Activated gamma-delta T cell treated with Interleukin-2 at 50 U/mL for 16 hours (primary cell): Measurements from ENCODE around the gene SSBP3.

Experiments used
- DNase-seq: peaks from one replicate; pipeline ENCODE4 v3.0.0-alpha.2; 2020

SSBP3 gene

DNA sequence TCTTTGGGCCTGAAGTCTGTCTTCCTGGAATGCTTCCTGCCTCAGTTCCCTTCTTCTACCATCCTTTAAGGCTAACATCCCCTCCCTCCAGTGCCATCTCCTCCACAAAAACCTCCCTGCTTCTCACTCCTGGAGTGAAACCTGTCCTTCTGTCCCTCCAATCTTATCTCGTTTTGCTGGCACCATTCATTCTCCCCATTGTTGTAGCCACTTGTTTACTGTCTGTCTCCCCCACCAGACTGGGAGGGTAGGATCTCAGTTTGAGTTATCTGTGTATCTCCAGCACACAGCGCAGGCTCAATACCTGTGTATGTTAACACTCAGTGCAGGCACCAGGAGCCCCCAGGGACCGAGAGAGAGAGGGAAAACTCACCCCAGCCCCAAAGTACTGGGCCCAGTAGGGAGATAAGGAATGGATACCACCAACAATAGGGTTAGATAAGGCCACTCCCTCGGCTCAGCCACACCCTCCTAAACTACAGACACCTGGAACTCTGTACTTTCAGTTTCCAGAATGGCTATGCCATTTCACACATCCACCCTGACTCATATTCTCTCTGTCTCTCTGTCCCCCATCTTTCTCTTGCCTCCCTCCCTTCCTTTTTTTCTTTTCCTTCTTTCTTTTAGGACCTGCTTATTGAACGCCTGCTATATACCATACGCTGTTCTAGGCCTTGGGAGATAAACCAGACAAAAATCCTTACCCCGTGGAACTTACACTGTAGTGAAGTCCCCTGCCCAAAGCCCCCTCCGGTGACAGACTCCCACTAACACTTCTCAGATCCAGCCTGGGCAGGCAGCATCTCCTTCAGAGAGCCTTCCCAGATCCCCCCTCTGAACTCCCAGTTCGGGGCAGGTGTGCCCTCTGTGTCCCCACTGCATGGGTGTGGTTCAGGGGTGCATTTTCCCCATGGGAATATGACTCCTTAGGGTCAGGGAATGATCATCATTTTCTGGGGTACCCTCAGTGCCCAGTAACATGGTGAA, 3.3 kb upstream of the SSBP3 start:
- no peak for DNase-seq

DNA sequence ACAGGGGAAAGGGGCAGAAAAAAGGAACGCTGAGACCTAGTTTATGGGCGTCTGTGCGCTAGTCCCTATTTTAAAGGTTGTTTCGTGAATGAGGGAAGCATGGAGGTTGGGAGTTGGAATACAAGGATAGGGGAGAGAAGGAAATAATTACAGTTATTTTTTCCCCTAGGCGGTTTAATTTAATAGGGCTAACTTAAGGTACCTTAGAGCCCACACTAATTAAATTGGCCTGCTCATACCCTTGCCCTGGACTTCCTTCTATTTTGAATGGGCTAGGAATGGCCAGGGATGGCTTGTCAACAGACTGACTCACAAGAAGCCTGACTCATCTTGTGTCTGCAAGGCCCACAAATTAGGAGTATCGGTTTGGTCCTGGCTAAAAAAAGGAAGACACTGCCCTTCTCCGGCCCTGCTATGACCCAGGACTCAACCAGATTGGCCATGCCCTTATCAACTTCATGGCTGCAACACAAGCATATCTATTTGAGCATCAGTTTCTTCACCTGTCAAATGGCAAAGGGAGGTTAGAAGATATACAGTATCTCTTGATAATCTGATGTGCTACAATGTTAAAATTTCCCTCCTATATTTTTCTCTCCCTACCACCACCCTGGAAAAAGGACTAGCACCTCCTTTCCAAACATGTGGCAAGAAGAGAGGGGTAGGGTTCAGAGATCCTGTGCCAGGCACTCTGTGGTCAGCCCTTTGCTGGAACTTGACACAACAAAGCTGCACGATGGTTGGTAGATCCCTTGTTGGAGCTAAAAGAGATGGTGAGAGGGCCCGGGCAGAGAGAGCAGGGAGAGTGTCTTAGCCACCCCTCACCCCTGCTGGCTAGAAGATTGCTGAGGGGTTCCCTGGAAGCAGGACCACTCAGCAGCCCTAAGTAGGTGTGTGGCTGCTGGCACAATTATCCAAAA, 2.2 kb upstream of the SSBP3 start:
- DNase-seq: no peak

- DNase-seq: peak; percentile 63
Observed at GRCh38 chr1:54407404-54408146, 1.4 kb upstream of the SSBP3 start.

- no peak for DNase-seq
Observed at GRCh38 chr1:54407154-54407403, 885 bp upstream of the SSBP3 start.

GRCh38 chr1:54405898-54406293, 298 bp downstream of the SSBP3 start:
- no peak for DNase-seq

DNA sequence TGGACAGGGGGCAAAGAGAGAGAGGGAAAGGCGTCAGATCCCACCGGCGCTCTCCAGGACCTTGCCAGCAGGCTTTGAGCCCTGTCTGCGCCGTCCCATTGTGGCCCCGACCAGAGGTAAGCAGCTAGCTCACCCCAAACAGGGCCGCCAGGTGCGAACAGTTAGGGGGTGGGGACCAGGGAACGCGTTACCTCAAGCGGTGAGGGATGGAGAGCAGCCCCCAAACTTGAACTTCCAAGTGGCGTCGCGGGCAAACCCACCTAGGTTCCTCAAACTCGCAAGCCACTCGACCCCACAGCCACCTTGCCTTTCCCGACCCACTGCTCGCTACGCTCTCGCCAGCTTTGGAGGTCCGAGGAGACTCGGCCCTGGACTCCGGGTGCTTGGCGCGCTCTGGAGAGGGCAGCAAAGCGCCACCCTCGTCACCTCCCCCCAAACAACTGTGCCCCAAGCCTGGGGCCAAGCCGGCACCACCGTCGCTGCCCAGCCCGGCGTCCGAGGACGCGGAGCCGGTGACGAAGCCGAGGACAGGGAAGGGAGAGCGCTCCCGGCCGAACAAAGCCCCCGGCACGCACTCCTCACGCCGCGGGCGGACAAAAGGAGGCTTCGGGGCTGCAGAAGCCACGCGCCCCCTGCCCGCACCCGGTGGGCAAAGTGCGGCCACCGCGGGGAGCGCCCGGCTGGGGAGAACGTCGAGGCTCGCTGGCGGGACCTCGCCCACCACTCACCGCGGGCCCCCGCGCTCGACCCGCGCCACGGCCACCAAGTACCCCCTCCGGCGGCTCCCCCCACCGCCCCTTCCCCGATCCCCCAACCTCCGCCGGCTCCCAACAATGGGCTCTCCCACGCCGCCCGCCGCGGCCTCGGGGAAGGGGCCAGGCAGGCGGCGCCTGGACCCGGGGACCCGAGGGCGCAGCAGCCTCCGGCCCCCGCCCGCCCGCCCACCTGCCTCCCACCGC, 976 bp downstream of the SSBP3 start:
- no peak for DNase-seq

GRCh38 chr1:54404263-54404662, 1.9 kb downstream of the SSBP3 start:
- DNase-seq: no peak

DNA sequence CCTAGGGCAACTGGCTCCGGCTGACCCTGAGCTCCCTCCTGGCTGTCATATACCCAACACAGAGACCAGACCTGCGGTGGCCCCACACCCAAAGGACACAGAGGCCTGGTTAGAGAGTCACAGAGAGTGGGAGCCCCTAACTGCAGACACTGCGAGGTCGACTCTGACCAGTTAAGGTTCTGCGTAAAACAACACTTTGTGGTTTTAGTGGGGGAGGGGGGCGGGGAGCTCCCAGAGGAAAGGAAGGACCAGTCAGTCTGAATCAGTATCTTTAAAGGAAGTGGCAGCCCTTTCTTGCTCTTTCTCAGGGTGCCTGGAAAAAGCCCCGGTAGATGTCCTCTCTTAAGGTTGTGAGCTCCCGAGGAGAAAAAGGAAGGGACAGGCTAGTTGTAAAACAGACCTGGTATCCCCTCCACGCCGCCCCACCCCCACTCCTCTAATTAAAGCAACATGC, 2.4 kb downstream of the SSBP3 start:
- no peak for DNase-seq

- DNase-seq: no peak
Observed at GRCh38 chr1:54403405-54403804, 2.8 kb downstream of the SSBP3 start.

DNA sequence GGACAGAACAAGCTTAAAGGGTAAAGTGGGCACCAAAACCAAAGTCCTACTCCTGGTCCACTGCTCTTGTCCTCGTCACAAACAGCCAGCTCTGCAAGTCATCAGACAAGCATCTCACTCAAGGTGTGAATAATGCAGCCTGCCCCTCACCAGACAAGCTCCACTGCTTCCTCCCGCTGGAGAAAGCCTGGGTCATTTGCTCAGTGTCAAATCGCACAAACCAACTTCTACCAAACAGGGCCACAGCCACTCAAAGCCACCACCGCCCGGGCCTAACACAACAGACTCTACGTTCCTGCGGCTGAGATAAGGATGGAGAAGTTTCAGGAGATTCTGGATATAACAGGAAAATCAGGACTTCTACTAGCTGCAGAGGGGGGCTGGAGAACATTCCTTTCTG, 3.3 kb downstream of the SSBP3 start:
- no peak for DNase-seq

GRCh38 chr1:54401799-54402198, 4.4 kb downstream of the SSBP3 start:
- DNase-seq: no peak

GRCh38 chr1:54400329-54400728, 5.9 kb downstream of the SSBP3 start:
- no peak for DNase-seq

DNA sequence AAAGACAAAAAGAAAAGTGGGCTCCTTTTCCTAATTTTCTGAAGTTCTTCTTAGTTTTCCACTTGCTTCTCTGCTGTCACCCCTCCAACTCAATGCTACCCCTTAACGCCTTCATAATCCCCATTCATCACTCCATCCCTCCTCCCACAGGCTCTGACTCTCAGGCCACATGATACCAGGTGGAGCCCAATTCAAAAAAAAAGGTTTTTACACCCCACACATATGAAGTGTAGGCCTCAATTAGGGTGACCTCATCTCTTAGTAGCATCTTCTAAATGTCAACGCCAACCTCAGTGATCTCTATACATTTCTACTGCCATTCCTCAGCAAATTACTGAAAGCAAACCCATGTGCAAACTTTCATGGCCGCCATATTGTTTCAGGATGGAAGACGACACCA, 6.4 kb downstream of the SSBP3 start:
- DNase-seq: no peak

GRCh38 chr1:54398963-54399528, 7.1 kb downstream of the SSBP3 start:
- DNase-seq: no peak

DNA sequence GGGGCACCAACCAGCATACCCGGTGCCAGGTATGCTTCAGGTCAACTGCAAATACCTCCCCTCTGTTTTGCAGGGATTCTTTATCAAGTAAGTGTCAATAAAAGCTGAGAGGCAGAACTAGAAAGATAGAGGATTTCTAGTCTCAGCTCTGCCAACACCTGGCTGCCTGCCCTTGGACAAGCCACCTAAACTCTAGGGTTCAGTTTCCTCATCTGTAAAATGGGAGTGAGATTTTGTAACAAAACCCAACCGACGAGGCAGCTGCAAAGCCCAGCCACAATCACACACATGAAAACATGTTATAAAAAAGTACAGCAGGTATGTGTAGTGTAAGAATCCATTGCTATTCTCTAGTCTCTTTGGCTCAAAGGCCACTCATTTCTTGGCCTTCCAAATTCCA, 8.2 kb downstream of the SSBP3 start:
- no peak for DNase-seq

- DNase-seq: no peak
Observed at GRCh38 chr1:54397090-54397591, 9.1 kb downstream of the SSBP3 start.

DNA sequence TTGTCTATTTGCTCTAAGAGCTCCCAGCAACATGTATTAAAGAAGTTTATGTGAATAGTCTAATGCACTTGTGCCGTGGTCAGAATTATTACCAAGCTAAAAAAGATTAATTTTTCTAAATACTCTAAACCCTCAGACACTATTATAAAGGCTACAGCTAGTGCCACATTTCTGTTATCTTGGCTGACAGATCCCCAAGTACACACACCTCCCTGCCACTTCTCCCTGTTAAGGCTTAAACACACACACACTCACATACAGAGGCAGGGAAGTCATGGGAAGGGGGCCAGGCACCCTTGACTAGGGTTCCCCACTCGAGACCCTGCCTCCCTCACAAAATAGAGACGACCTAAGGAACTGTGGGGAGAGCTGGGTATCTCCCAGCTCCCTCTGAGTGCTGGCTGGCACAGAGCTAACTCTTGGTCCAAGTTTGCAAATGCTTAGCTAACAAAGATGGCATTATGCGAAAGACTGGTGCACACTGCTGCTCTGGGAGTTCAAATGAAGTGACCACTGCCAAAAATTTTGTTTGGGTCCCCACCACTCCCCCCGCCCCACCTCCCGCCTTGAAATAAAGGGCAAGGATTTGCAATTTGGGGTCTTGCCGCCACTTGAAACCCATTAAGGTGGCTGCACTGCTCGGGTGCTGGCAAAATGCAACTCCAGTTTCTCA, 9.8 kb downstream of the SSBP3 start:
- DNase-seq: no peak

DNA sequence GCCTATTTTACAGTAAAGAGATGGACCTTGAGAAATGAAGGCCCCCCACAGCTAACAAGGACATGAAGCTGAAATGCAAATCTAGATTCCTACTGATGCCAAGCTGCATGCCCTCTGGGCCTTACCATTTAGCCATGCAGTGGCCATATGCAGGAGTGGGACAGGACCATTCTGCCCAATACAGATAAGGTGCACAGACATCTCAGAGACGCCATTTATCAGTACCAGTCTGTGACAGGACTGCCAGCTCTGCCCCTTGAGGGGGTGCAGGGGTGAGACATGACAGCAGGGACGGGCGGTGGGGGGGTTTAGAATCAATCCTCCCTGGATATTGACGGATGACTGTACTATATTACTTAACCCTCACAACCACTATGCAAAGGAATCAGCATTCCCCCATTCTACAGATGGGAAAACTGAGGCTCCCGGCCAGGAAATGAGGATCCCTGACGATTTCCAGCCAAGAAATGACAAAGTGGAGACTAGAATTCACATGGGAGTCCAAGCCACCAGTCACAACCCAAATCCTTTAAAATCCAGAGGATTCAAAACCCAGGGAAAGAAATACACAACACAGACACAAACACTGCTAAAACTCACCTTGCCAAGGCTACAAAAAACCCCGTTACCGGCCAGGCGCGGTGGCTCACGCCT, 10.8 kb downstream of the SSBP3 start:
- DNase-seq: no peak

DNA sequence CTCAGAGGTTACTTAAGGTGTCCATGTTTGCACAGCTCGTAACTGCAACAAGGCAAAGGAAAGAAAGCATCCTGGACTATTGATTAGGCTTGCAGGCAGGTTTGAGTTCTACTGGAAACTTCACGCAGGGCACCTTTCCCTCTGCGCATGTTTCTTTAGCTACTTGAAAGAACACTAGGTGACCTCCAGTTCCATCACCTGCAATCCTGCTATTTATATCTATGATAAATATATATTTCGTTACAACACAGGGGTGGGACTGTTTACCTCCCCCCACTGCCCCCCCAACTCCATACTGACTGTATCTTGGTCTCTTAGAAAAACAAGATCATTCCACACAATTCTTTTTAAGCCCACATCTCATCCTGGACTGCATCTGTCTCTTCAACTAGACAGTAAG, 12.1 kb downstream of the SSBP3 start:
- DNase-seq: no peak

DNA sequence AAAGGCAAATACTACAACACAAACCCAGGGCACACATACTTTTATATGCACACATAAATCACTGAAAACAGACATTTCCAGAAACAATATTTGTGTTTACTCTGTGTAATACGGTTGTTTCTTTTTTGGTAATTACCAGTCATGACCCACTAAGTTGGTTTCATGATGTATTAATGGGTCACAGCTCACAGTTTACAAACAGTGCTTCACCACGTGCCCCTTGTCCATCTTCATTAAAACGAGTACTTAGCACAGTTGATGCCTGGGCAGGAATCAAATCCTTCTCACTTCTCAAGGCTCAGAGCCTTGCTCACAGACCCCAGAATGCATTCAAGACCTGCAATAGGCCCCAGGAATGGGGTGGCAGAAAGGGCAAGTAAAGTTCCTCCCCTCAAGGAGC, 13.8 kb downstream of the SSBP3 start:
- DNase-seq: no peak
